Skeletal muscle tissue (tissue), 4 donors: ENCODE data around the gene SLCO1A2. TPM values are rescaled to one million over a fixed set of nuclear protein-coding genes. Genes with fewer than 3 reads are reported as not detected.
"Not testable (repeated sequence)": the region's sequence is repeated elsewhere in the genome, so short reads cannot be mapped to it uniquely, and the experiment has no call there.

Experiments used
- H3K27ac ChIP-seq: one replicate; pipeline ENCODE4 v1.7.0; 2013; ENCODE audit warnings: mild to moderate bottlenecking, low read depth, low read length, inconsistent platforms
- H3K27me3 ChIP-seq, 3 donors: one replicate each; pipeline ENCODE4 v1.7.0; 2013; ENCODE audit warnings: low read length in 3 of 3; ENCODE audit not compliant: control insufficient read depth in 3 of 3, insufficient read depth in 3 of 3
- H3K36me3 ChIP-seq, 3 donors: one replicate each; pipeline ENCODE4 v1.7.0; 2013; ENCODE audit warnings: low read length in 3 of 3; ENCODE audit not compliant: control insufficient read depth in 3 of 3, insufficient read depth in 3 of 3
- H3K4me1 ChIP-seq, 3 donors: one replicate each; pipeline ENCODE4 v1.7.0; 2013; ENCODE audit warnings: low read length in 3 of 3, mild to moderate bottlenecking in 3 of 3; ENCODE audit not compliant: control insufficient read depth in 3 of 3, insufficient read depth in 3 of 3
- H3K4me3 ChIP-seq, 3 donors: one replicate each; pipeline ENCODE4 v1.7.0; 2013; ENCODE audit warnings: low read length in 3 of 3
- H3K9ac ChIP-seq, 3 donors: one replicate each; pipeline ENCODE4 v1.7.0; 2013; ENCODE audit warnings: low read length in 3 of 3, mild to moderate bottlenecking in 3 of 3, moderate library complexity in 2 of 3, low read depth in 1 of 3
- H3K9me3 ChIP-seq, 3 donors: one replicate each; pipeline ENCODE4 v1.7.0; 2013; ENCODE audit warnings: low read length in 3 of 3; ENCODE audit not compliant: control insufficient read depth in 3 of 3
- total RNA-seq: library from RNA; depleted of rRNA; stranded (reverse); fragments of >200 nt; gene quantifications from one replicate; pipeline ENCODE4 v1.2.3, GENCODE V29; 2014
- donor health status: Osteomylitis.

Gene SLCO1A2
- not detected for total RNA-seq

GRCh38 chr12:21334771-21335325, at the start of gene SLCO1A2:
Gene SLCO1A2 (minus strand): TSS chr12:21334917. CDS start chr12:21334647, 270 bp downstream.
- Histone ChIP-seq H3K9me3 (no peaks in the 10 kb centered on the region), H3K9ac (no peak within 1 kb of the TSS), H3K27me3 (no peaks in the 10 kb centered on the region), H3K36me3 (no peaks in the 10 kb centered on the region), H3K27ac (no peak within 1 kb of the TSS), H3K4me3 (no peak within 1 kb of the TSS), H3K4me1 (no peaks in the 10 kb centered on the region)

- Histone ChIP-seq H3K27ac (no peak overlapping the region), H3K9ac (no peak overlapping the region), H3K27me3 (no peaks in the 10 kb centered on the region), H3K9me3 (no peaks in the 10 kb centered on the region), H3K4me3 (no peak overlapping the region), H3K4me1 (no peaks in the 10 kb centered on the region), H3K36me3 (no peaks in the 10 kb centered on the region)
Measured at GRCh38 chr12:21384261-21384660, 49.5 kb upstream of the SLCO1A2 start.

DNA sequence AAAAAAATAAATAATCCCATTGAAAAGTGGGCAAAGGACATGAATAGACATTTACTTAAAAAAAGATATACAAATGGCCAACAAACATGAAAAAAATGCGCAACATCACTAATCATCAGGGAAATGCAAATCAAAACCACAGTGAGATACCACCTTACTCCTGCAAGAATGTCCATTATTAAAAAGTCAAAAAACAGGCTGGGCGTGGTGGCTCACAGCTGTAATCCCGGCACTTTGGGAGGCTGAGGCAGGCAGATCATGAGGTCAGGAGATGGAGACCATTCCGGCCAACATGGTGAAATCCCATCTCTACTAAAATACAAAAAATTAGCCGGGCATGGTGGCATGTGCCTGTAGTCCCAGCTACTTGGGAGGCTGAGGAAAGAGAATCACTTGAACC, 46.6 kb upstream of the SLCO1A2 start:
- H3K9ac ChIP-seq, H3K27me3 ChIP-seq, H3K9me3 ChIP-seq, H3K27ac ChIP-seq, H3K4me1 ChIP-seq, H3K4me3 ChIP-seq, H3K36me3 ChIP-seq: not testable (repeated sequence)

- Histone ChIP-seq H3K27ac (no peak overlapping the region), H3K4me3 (no peak overlapping the region), H3K9me3 (no peaks in the 10 kb centered on the region), H3K27me3 (no peaks in the 10 kb centered on the region), H3K36me3 (no peaks in the 10 kb centered on the region), H3K4me1 (no peaks in the 10 kb centered on the region), H3K9ac (no peak overlapping the region)
Measured at GRCh38 chr12:21379218-21379617, 44.5 kb upstream of the SLCO1A2 start.

DNA sequence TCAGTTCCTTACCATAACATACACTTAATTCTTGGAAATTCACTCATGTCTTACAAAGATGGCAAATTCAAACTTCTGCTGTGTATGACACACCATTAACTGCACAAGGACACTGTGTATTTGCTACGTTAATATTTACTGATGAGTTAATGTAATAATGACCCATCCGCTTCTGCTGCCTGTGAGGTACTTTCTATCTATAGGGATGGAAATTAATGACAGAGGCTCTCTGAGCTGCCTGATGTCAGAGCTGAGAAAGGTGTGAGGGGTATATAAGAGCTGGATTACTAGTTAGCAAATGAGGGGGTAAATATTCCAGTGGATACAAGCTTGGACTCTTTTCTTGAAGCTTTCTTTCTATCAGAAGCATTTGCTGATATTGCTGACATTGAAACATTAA, 37.9 kb upstream of the SLCO1A2 start, which contains the start of gene IAPP:
Gene IAPP (plus strand): TSS at position 301 of the 400 bp plus-strand sequence. CDS start 450 bp downstream, outside the sequence.
- H3K4me1 ChIP-seq, result no peaks in the 10 kb centered on the region
- no peaks in the 10 kb centered on the region for H3K9me3 ChIP-seq
- no peaks in the 10 kb centered on the region for H3K27me3 ChIP-seq
- H3K36me3 ChIP-seq, result no peaks in the 10 kb centered on the region
- no peak within 1 kb of the TSS for H3K9ac ChIP-seq
- H3K4me3 ChIP-seq, result no peak within 1 kb of the TSS
- H3K27ac ChIP-seq, result no peak within 1 kb of the TSS

DNA sequence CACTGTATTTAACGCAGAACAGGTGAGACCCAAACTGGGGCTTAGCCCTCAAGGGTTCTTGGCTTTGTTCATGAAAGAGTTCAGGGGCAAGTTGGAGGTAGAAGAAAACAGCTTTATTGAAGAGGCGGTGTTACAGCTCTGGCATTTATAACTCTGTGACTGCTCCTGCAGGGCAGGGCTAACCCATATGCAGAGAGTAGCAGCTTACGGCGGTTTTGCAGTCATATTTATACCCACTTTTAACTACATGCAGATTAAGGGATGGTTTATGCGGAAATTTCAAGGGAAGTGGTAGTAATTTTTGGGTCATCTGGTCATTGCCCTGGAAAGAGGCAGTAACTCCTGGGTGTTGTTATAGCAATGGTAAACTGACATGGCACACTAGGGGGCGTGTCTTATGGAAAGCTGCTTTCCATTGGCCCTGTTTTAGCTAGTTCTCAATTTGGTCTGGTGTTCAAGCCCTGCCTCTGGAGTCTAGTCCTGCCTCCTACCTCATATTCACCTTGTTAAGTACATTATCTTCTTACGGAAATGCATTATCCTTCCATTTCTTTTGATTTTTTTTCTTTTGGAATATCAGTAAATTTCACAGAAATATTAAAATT, 36.2 kb upstream of the SLCO1A2 start:
- no peaks in the 10 kb centered on the region for H3K36me3 ChIP-seq
- H3K27me3 ChIP-seq, result no peaks in the 10 kb centered on the region
- H3K4me3 ChIP-seq, result no peak overlapping the region
- H3K9ac ChIP-seq, result no peak overlapping the region
- no peaks in the 10 kb centered on the region for H3K9me3 ChIP-seq
- H3K4me1 ChIP-seq, result no peaks in the 10 kb centered on the region
- no peak overlapping the region for H3K27ac ChIP-seq

DNA sequence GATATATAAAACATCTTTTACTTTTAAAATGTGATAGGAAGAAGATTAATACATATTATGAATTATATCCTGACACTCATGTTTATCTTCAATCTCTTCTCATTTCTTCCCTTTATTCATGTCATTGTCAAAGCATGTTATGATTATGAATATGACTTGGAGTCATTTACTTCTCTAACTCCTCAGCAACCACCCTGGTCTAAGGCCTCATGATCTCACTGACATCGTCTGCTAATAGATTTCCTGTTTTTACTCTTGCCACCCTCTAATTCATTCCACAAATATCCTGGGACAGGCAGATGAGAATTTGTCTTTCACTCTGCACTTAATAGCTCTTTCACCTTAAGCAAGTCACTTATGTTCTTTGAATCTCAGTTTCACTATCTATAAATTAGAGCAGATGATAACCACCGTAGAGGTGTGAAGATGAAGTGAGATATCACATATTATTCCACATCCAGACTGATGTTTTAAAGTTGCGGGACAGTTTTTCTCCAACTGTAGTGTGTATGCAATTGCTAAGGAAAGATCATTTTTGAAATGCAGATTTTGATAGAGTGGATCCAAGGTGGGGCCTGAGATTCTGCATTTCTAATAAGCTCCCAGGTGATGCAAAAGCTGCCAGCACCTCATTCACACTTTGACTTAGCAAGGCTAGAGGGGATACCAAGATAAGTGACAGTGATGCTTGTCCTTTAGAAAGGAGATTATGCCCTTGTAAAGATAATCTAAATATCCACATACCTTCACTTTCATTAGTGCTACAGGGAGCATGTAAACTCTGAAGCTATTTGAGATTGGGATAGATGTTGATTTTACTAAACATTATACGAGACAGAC, 34.6 kb upstream of the SLCO1A2 start:
- H3K9ac ChIP-seq, result no peak overlapping the region
- H3K27me3 ChIP-seq, result no peaks in the 10 kb centered on the region

GRCh38 chr12:21360632-21361031, 25.9 kb upstream of the SLCO1A2 start:
- H3K9ac ChIP-seq, H3K4me1 ChIP-seq, H3K27me3 ChIP-seq, H3K36me3 ChIP-seq, H3K9me3 ChIP-seq, H3K27ac ChIP-seq, H3K4me3 ChIP-seq: not testable (repeated sequence)

More for the DNA sequence above, 34.6 kb upstream of the SLCO1A2 start:
- Histone ChIP-seq H3K9me3 (no peaks in the 10 kb centered on the region), H3K4me1 (no peaks in the 10 kb centered on the region), H3K36me3 (no peaks in the 10 kb centered on the region), H3K27ac (no peak overlapping the region), H3K4me3 (no peak overlapping the region)

DNA sequence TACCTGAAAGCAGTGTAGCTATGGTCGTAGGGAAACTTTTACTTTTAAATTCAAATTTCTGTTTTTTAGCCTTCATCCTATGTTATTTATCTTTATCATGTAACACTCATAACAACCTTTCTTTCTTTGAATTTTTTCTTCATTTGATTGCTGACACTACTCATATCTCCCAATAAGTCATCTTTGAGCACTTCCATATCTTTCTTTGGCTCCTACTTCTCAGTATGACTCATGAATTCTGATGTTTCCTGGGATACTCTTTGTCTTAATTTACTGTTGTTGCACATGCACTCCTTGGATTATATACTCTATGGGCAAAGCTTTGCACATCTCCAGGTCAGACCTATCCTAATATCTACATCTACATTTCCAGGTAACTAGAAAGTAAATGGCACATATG, 19.9 kb upstream of the SLCO1A2 start:
- no peak overlapping the region for H3K27ac ChIP-seq
- no peaks in the 10 kb centered on the region for H3K36me3 ChIP-seq
- H3K9ac ChIP-seq, result no peak overlapping the region
- H3K27me3 ChIP-seq, result no peaks in the 10 kb centered on the region
- no peaks in the 10 kb centered on the region for H3K9me3 ChIP-seq
- H3K4me1 ChIP-seq, result no peaks in the 10 kb centered on the region
- H3K4me3 ChIP-seq, result no peak overlapping the region

- Histone ChIP-seq H3K4me1 (no peaks in the 10 kb centered on the region), H3K36me3 (no peaks in the 10 kb centered on the region), H3K9me3 (no peaks in the 10 kb centered on the region), H3K9ac (no peak overlapping the region), H3K4me3 (no peak overlapping the region), H3K27ac (no peak overlapping the region), H3K27me3 (no peaks in the 10 kb centered on the region)
Measured at GRCh38 chr12:21353948-21354347, 19.2 kb upstream of the SLCO1A2 start.
